PC-3 (cell line): ENCODE measurements around the gene SLC25A47.

Experiments
- CTCF ChIP-seq: fragments of 300-600 bp; sonication (generic); conservative IDR thresholded peaks from 2 replicates; pipeline ENCODE4 v1.5.1; 2017; ENCODE audit warnings: antibody characterized with exemption, low read depth, mild to moderate bottlenecking, low read length
- EZH2 ChIP-seq: fragments of 300-600 bp; sonication (generic); IDR thresholded peaks from one replicate; pipeline ENCODE4 v1.6.1; 2017; ENCODE audit warnings: antibody characterized with exemption, mild to moderate bottlenecking, low read length; ENCODE audit not compliant: unreplicated experiment

- no peak for TF ChIP-seq CTCF
- no peak for TF ChIP-seq EZH2
Observed at GRCh38 chr14:100330388-100330931, 7.3 kb downstream of the SLC25A47 start.
